GM19043 (cell line): Measurements from ENCODE around the gene TRPT1.

ENCODE experiments used
- ATAC-seq: cut with Tn5 transposase; IDR thresholded peaks from one replicate; pipeline ENCODE4 v1.9.1; 2021; ENCODE audit warnings: low read depth; ENCODE audit not compliant: unreplicated experiment

The TRPT1 gene

DNA sequence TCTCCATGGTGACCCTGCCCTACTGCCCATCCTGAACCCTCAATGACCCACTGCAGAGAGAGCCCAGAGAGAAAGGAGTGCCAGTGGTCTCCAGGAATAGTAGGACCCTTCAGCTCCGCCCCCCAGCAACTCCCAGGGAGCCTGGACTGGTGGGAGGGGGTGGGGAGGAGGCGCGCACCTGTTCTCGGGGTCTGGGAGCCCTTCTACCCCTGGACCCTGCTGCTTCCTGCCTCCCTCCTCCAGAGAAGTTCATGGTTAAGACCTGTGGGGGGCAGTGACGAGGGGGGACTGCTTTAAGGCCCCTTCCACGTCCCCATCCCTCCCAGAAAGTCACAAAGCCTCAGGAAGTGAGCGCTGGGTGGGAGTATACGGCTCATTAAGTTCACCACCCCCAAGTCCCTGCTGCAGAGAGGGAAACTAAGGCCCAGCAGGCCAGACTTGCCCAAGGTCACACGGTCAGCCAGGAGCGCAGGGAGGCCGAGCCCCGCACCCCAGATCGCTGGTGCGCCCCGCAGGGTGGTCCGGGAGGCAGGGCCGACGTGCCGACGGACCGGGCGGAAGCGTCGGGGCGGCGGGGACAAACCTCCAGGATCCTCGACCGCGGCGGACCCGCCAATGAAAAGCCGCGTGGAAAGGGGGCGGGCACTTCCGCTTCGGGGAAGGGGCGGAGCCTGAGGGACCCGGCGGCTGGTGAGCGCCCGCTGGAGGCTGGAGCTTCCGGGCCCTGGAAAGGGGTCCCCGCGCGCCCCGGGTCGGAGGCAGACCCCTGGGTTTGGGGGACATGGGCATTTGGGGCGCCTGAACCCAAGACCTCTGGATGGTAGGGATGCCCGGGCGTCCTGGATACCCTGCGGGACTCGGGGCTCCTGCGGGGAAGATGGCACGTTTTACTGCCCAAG lies at the start of gene TRPT1, which contains the start of gene NUDT22:
Gene TRPT1, minus strand, starts transcription at position 579 of the 899 bp plus-strand sequence. Its CDS starts 326 bp downstream, at position 253.
Gene NUDT22, plus strand, starts transcription at position 667 of the 899 bp plus-strand sequence. CDS start 379 bp downstream, outside the sequence.
- peak; percentile 39 for ATAC-seq

- ATAC-seq: no peak
Observed at GRCh38 chr11:64275031-64275800, 49.2 kb upstream of the TRPT1 start.

DNA sequence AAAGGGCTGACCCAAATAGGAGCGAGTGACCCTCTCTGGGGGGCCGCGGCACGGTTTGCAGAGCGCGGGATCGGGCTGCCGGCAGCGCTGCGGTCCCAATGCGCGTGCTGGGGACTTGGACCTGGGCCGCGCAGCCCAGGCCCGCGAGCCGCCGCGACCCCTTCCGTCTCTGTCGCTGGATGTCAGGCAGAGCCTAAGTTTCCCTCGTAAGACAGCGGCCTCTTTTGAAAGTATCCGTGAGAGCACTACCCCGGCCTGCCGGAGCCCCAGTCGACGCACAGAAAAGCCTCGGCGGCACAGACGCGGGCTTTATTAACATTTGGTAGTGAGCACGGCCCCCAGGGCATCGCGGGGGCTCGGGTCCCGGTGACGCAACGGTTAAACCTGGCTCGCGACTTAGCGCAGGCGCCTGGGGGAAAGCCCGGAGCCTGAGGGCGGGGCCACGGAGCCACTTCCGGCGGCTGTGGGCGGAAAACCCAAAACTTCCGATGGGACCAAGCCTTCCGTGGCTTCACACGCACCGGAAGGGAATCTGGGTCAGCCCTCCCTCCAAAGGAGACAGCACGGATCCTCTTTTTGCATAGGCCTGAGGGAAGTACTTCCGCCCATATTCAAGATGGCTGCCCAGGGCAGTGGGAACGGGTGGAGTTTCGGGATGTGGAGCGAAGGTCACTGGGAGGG lies 43.7 kb upstream of the TRPT1 start:
- ATAC-seq: peak; percentile 69

GRCh38 chr11:64268893-64269539 lies 43.0 kb upstream of the TRPT1 start:
- no peak for ATAC-seq

- ATAC-seq: no peak
Observed at GRCh38 chr11:64268025-64268892, 42.3 kb upstream of the TRPT1 start.

DNA sequence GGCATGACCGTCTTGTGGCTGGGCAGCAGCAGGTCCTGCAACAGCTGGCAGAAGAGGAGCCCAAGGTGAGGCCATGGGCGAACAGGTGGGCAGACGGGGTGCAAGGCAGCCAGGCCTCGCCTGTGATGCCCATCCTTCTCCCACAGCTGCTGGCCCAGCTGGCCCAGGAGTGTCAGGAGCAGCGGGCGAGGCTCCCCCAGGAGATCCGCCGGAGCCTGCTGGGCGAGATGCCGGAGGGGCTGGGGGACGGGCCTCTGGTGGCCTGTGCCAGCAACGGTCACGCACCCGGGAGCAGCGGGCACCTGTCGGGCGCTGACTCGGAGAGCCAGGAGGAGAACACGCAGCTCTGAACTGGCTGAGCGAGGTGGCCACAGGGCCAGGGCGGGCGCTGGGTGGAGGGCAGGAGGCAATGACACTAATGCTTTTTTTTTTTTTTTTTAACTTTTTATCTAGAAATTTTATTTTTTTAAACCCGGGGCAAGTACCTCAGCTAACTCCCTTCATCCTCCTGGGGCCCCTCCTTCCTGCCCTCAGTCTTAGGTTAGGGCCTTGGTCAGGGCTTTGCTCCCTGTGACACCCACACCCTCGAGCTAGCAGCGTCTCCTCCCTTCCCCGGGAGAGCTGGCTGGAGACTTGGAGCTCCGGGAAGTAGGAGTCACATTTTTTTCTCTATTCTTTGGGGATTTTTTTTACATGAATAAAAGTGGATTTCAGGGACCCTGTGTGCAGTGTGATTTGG lies 41.4 kb upstream of the TRPT1 start:
- no peak for ATAC-seq

GRCh38 chr11:64266339-64266738 lies 40.4 kb upstream of the TRPT1 start:
- no peak for ATAC-seq

- ATAC-seq: no peak
Observed at GRCh38 chr11:64265176-64266160, 39.5 kb upstream of the TRPT1 start.

DNA sequence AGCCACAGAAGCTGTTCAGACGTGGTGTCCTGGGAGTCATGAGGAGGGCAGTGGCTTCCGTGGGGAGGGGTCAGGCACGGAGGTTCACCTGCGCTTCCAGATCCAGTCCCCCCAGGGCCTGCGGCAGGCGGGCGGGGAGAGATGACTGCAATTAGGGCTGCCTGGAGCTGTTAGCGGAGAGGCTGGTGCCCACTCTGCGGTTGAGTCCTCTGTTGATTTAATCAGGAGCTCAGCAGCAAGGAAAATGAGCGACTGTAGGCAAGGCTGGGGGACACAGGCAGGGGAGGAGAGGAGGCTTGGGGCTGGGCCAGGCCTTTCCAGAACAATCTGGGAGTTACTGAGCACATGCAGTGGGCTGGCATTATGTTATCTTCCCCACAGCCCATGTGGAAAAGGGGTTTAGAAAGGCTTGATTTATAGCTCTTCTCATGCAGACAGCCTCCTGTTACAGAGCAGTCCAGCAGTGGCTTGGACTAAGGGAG lies 38.4 kb upstream of the TRPT1 start:
- ATAC-seq: no peak

GRCh38 chr11:64263947-64264317 lies 37.9 kb upstream of the TRPT1 start:
- ATAC-seq: no peak

- no peak for ATAC-seq
Observed at GRCh38 chr11:64263021-64263946, 37.3 kb upstream of the TRPT1 start.

- ATAC-seq: no peak
Observed at GRCh38 chr11:64262271-64263002, 36.5 kb upstream of the TRPT1 start.

DNA sequence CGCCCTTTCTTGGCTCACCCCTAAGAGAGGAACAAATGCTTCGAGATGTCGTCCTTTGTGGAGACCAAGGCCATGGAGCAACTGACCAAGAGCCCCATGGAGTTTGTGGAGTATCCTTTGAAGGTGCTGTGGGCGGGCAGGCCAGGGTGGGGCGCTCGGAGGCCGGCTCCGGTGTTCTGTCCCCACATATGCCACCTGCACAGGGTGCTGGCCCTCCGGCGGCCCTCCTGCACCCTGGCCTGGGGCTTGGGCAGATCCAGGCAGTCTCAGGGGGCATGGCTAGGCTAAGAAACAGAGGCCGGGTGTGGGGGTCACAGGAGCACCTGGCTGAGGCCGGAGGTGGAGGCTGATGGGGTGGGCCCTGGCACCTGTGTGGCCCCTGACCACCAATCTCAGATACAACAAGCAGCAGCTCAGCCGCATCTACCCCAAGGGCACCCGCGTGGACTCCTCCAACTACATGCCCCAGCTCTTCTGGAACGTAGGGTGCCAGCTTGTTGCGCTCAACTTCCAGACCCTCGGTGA lies 35.6 kb upstream of the TRPT1 start:
- no peak for ATAC-seq

- ATAC-seq: no peak
Observed at GRCh38 chr11:64260147-64260708, 34.2 kb upstream of the TRPT1 start.

DNA sequence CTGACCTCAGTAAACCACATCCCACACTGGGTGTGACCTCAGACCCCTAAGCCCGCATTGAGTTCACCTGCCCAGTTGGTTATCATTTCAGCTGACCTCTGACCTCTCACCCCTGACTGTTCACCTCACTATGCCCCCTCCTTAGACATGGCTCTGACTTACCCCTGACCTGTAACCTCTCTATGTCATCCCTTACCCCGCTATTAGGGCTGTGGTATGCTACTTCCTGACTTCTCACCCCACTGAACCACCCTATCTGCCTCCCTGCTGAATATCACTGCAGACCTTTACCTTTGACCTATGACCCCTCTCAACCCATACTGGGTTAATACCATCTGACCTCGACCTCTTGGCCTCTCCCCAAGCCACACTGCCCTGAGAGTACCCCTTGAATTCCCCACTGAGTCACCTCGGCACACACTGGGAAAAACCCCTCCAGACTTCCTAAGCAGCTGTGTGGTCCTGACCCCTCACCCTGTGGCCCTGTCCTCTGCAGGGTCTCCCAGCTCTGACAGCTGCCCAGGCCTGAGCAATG lies 33.6 kb upstream of the TRPT1 start:
- ATAC-seq: no peak
